ENCODE measurements around the gene FGD1.

The FGD1 gene

GRCh38 chrX:54482839-54483593 is 13.0 kb downstream of the FGD1 start:
- Histone ChIP-seq H3K9ac (no peak overlapping the region), H3K27me3 (peaks cover 39 to 76% (median 70%) of the 10 kb centered on the region in 11 experiments), H4K20me1 (peaks cover 0 to 14% (median 0%) of the 10 kb centered on the region in 11 experiments; a peak in 4 of 22 replicates), H3K4me1 (peaks cover 9 to 27% (median 17%) of the 10 kb centered on the region in 10 experiments; a peak in 16 of 20 replicates), H3K36me3 (no peaks in the 10 kb centered on the region), H3K9me3 (replicated peaks in 1 of 11) (no peaks in the 10 kb centered on the region), H3K4me2 (no peak overlapping the region), H3K4me3 (no peak overlapping the region), H3K27ac (no peak overlapping the region)
- no peak for TF ChIP-seq Cebpa-rat (IDR thresholded peaks at IDR 0.05)

- Histone ChIP-seq H3K4me1 (peaks cover 9 to 25% (median 20%) of the 10 kb centered on the region in 10 experiments; a peak in 17 of 20 replicates), H3K9me3 (replicated peaks in 1 of 11) (no peaks in the 10 kb centered on the region), H3K27ac (peak overlapping the region in 1 of 11 experiments; percentile 22; a peak in 1 of 22 replicates), H3K36me3 (no peaks in the 10 kb centered on the region), H3K27me3 (peaks cover 59 to 100% (median 95%) of the 10 kb centered on the region in 11 experiments), H3K4me3 (no peak overlapping the region), H3K9ac (0 out of 22 replicates have a peak overlapping the region, but pooled peaks of 1 of the 11 experiments have one; percentile 22), H3K4me2 (peak overlapping the region in 9 of 11 experiments; percentile 9 to 54 (median 49); a peak in 15 of 22 replicates), H4K20me1 (peaks cover 0 to 29% (median 0%) of the 10 kb centered on the region in 11 experiments; a peak in 5 of 22 replicates)
- no peak for TF ChIP-seq Cebpa-rat (IDR thresholded peaks at IDR 0.05)
Observed at GRCh38 chrX:54479136-54480111, 16.6 kb downstream of the FGD1 start.

- H3K9ac ChIP-seq, result no peak overlapping the region
- H4K20me1 ChIP-seq, result peaks cover 0 to 23% (median 0%) of the 10 kb centered on the region in 11 experiments; a peak in 6 of 22 replicates
- H3K27me3 ChIP-seq, result peaks cover 77 to 100% (median 97%) of the 10 kb centered on the region in 11 experiments
- H3K36me3 ChIP-seq, result no peaks in the 10 kb centered on the region
- H3K9me3 ChIP-seq (replicated peaks in 1 of 11), result no peaks in the 10 kb centered on the region
- no peak overlapping the region for H3K4me3 ChIP-seq
- no peak overlapping the region for H3K27ac ChIP-seq
- no peak for TF ChIP-seq Cebpa-rat (IDR thresholded peaks at IDR 0.05)
- peak overlapping the region in 4 of 11 experiments; percentile 3 to 37 (median 16); a peak in 4 of 22 replicates for H3K4me2 ChIP-seq
- peaks cover 3 to 15% (median 11%) of the 10 kb centered on the region in 10 experiments; a peak in 17 of 20 replicates for H3K4me1 ChIP-seq
Observed at GRCh38 chrX:54473993-54474859, 21.8 kb downstream of the FGD1 start.

- no peaks in the 10 kb centered on the region for H3K9me3 ChIP-seq (replicated peaks in 1 of 11)
- H3K4me3 ChIP-seq, result no peak overlapping the region
- H3K4me2 ChIP-seq, result no peak overlapping the region
- peaks cover 61 to 95% (median 89%) of the 10 kb centered on the region in 11 experiments for H3K27me3 ChIP-seq
- TF ChIP-seq Cebpa-rat (IDR thresholded peaks at IDR 0.05), result no peak
- H3K9ac ChIP-seq, result no peak overlapping the region
- no peak overlapping the region for H3K27ac ChIP-seq
- peaks cover 0 to 8% (median 7%) of the 10 kb centered on the region in 10 experiments; a peak in 9 of 20 replicates for H3K4me1 ChIP-seq
- peaks cover 0 to 27% (median 0%) of the 10 kb centered on the region in 11 experiments; a peak in 6 of 22 replicates for H4K20me1 ChIP-seq
- no peaks in the 10 kb centered on the region for H3K36me3 ChIP-seq
Observed at GRCh38 chrX:54470054-54470760, 25.8 kb downstream of the FGD1 start.

- Histone ChIP-seq H3K4me3 (no peak overlapping the region), H3K9me3 (replicated peaks in 1 of 11) (no peaks in the 10 kb centered on the region), H3K27ac (no peak overlapping the region), H3K27me3 (peaks cover 34 to 67% (median 54%) of the 10 kb centered on the region in 11 experiments), H3K9ac (no peak overlapping the region), H3K4me1 (no peaks in the 10 kb centered on the region), H3K4me2 (no peak overlapping the region), H4K20me1 (peaks cover 0 to 7% (median 0%) of the 10 kb centered on the region in 11 experiments; a peak in 5 of 22 replicates), H3K36me3 (0 out of 22 replicates have a peak, but pooled peaks cover 0 to 10% (median 0%) of the 10 kb centered on the region in 11 experiments)
- no peak for TF ChIP-seq Cebpa-rat (IDR thresholded peaks at IDR 0.05)
Observed at GRCh38 chrX:54452920-54453319, 43.1 kb downstream of the FGD1 start.

GRCh38 chrX:54449929-54450328 is 46.1 kb downstream of the FGD1 start:
- no peak for TF ChIP-seq Cebpa-rat (IDR thresholded peaks at IDR 0.05)
- peaks cover 0 to 35% (median 10%) of the 10 kb centered on the region in 11 experiments; a peak in 15 of 22 replicates for H4K20me1 ChIP-seq
- peaks cover 0 to 34% (median 5%) of the 10 kb centered on the region in 11 experiments; a peak in 13 of 22 replicates for H3K36me3 ChIP-seq
- H3K27ac ChIP-seq, result no peak overlapping the region
- H3K4me1 ChIP-seq, result no peaks in the 10 kb centered on the region
- H3K4me2 ChIP-seq, result no peak overlapping the region
- no peak overlapping the region for H3K9ac ChIP-seq
- H3K27me3 ChIP-seq, result peaks cover 14 to 61% (median 50%) of the 10 kb centered on the region in 11 experiments; a peak in 21 of 22 replicates
- no peaks in the 10 kb centered on the region for H3K9me3 ChIP-seq (replicated peaks in 1 of 11)
- H3K4me3 ChIP-seq, result no peak overlapping the region

- TF ChIP-seq Cebpa-rat (IDR thresholded peaks at IDR 0.05), result no peak
- Histone ChIP-seq H3K4me1 (peaks cover 0 to under 1% (median 0%) of the 10 kb centered on the region in 10 experiments; a peak in 1 of 20 replicates), H3K27ac (no peak overlapping the region), H3K9ac (no peak overlapping the region), H3K4me3 (no peak overlapping the region), H3K9me3 (replicated peaks in 1 of 11) (no peaks in the 10 kb centered on the region), H4K20me1 (peaks cover 0 to 59% (median 32%) of the 10 kb centered on the region in 11 experiments; a peak in 19 of 22 replicates), H3K36me3 (peaks cover 11 to 58% (median 24%) of the 10 kb centered on the region in 11 experiments; a peak in 18 of 22 replicates), H3K4me2 (no peak overlapping the region), H3K27me3 (peaks cover 33 to 74% (median 58%) of the 10 kb centered on the region in 11 experiments)
Observed at GRCh38 chrX:54447461-54447860, 48.6 kb downstream of the FGD1 start.

Measured in BLaER1 treated with 17β-estradiol and CSF1 and Interleukin-3, amounts not matched to agents 10 nM and 100 nM (cell line).